ENCODE results near the gene SMARCB1.

SMARCB1 gene

GRCh38 chr22:23750714-23751440 is 35.9 kb upstream of the SMARCB1 start, which contains the start of gene ZNF70:
TSS of gene ZNF70 (minus strand) at chr22:23751112. CDS start at chr22:23745140, 5,972 bp downstream.
- TF ChIP-seq TAF1 (IDR thresholded peaks at IDR 0.05; ENCODE audit: borderline replicate concordance, insufficient read depth, low read length): peak; percentile 62; the same call in 1 of the 2 replicates
- peak; percentile 53; the same call in 1 of the 2 replicates for TF ChIP-seq POLR2AphosphoS5 (IDR thresholded peaks at IDR 0.05; ENCODE audit: low read depth, low read length)
- TF ChIP-seq FOXP2 (optimal IDR thresholded peaks at IDR 0.05; ENCODE audit: borderline replicate concordance, extremely low read depth, extremely low read length, insufficient read depth): peak; percentile 10
- TF ChIP-seq, protein P1, sequence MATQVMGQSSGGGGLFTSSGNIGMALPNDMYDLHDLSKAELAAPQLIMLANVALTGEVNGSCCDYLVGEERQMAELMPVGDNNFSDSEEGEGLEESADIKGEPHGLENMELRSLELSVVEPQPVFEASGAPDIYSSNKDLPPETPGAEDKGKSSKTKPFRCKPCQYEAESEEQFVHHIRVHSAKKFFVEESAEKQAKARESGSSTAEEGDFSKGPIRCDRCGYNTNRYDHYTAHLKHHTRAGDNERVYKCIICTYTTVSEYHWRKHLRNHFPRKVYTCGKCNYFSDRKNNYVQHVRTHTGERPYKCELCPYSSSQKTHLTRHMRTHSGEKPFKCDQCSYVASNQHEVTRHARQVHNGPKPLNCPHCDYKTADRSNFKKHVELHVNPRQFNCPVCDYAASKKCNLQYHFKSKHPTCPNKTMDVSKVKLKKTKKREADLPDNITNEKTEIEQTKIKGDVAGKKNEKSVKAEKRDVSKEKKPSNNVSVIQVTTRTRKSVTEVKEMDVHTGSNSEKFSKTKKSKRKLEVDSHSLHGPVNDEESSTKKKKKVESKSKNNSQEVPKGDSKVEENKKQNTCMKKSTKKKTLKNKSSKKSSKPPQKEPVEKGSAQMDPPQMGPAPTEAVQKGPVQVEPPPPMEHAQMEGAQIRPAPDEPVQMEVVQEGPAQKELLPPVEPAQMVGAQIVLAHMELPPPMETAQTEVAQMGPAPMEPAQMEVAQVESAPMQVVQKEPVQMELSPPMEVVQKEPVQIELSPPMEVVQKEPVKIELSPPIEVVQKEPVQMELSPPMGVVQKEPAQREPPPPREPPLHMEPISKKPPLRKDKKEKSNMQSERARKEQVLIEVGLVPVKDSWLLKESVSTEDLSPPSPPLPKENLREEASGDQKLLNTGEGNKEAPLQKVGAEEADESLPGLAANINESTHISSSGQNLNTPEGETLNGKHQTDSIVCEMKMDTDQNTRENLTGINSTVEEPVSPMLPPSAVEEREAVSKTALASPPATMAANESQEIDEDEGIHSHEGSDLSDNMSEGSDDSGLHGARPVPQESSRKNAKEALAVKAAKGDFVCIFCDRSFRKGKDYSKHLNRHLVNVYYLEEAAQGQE (IDR thresholded peaks at IDR 0.05; ENCODE audit: insufficient read depth in 1 of 2, low read depth in 2 of 2, low read length in 2 of 2): no peak
- TF ChIP-seq SIN3A (IDR thresholded peaks at IDR 0.05; ENCODE audit: borderline replicate concordance, insufficient read depth, low read length): no peak

GRCh38 chr22:23751441-23751996 is 35.2 kb upstream of the SMARCB1 start:
- TF ChIP-seq FOXP2 (optimal IDR thresholded peaks at IDR 0.05; ENCODE audit: borderline replicate concordance, extremely low read depth, extremely low read length, insufficient read depth) (no peak), TAF1 (IDR thresholded peaks at IDR 0.05; ENCODE audit: borderline replicate concordance, insufficient read depth, low read length) (no peak), SIN3A (IDR thresholded peaks at IDR 0.05; ENCODE audit: borderline replicate concordance, insufficient read depth, low read length) (no peak), POLR2AphosphoS5 (IDR thresholded peaks at IDR 0.05; ENCODE audit: low read depth, low read length) (no peak)
- TF ChIP-seq, protein P1 (IDR thresholded peaks at IDR 0.05; ENCODE audit: insufficient read depth in 1 of 2, low read depth in 2 of 2, low read length in 2 of 2): no peak

DNA sequence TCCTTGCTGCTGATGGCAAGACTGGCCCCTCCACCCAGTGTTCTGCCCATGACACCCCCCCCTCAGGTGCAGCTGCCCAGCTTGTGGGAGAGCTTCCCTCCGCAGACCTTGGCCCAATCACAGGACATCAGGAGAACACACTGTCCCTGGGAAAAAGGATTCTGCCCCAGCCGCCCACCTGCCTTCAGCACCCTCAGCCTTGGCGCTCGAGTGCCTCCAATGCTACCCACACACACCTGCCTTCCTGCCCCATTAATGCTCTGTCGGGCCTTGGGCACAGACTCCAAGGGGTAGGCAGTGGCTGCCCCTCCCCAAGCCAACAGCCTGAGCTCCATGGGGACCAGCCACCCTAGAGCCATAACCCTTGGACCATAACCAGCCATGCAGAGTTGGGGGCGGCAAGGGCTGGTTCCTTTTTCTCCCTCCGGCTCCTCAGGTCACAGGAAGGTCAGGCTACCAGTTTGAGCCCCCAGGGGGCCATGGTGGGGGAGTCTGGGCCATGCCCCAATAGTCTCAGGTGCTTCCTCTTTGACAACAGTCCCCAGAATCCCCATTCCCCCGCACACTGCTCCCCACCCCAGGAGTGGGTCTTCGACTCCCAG is 34.6 kb upstream of the SMARCB1 start:
- no peak for TF ChIP-seq FOXP2 (optimal IDR thresholded peaks at IDR 0.05; ENCODE audit: borderline replicate concordance, extremely low read depth, extremely low read length, insufficient read depth)
- TF ChIP-seq TAF1 (IDR thresholded peaks at IDR 0.05; ENCODE audit: borderline replicate concordance, insufficient read depth, low read length): no peak
- TF ChIP-seq, protein P1 (IDR thresholded peaks at IDR 0.05; ENCODE audit: insufficient read depth in 1 of 2, low read depth in 2 of 2, low read length in 2 of 2): no peak
- no peak for TF ChIP-seq POLR2AphosphoS5 (IDR thresholded peaks at IDR 0.05; ENCODE audit: low read depth, low read length)

DNA sequence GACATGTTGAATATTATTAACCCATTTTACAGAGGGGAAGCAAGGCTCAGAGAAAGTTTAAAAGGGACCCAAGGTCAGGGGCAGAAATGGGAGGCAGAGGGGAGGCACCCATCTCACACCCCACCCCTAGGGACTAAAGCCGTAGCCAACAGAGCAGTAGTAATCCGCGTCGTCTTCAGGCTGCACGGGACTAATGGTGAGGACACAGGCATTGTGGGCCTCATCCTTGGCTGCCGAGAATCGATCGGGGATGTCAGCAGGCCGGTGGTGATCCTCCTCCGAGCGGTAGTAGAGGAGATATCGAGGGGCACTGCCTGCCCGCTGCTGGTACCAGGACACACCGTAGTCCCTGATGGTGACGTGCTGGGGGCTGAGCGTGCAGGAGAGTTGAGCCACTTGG is 34.0 kb upstream of the SMARCB1 start:
- TF ChIP-seq POLR2AphosphoS5 (IDR thresholded peaks at IDR 0.05; ENCODE audit: low read depth, low read length) (no peak), FOXP2 (optimal IDR thresholded peaks at IDR 0.05; ENCODE audit: borderline replicate concordance, extremely low read depth, extremely low read length, insufficient read depth) (no peak), TAF1 (IDR thresholded peaks at IDR 0.05; ENCODE audit: borderline replicate concordance, insufficient read depth, low read length) (no peak), SIN3A (IDR thresholded peaks at IDR 0.05; ENCODE audit: borderline replicate concordance, insufficient read depth, low read length) (no peak)
- TF ChIP-seq, protein P1 (IDR thresholded peaks at IDR 0.05; ENCODE audit: insufficient read depth in 1 of 2, low read depth in 2 of 2, low read length in 2 of 2): no peak

Measured in PFSK-1 (cell line).